Jurkat, Clone E6-1 (cell line): ENCODE data around the gene VWCE.

Experiments used
- DNase-seq: peaks from one replicate; pipeline ENCODE4 v3.0.0-alpha.2; 2011; ENCODE audit warnings: low read depth, low spot score
- H3K4me3 ChIP-seq: 2 replicates; pipeline ENCODE4 v1.5.1; 2011; ENCODE audit warnings: mild to moderate bottlenecking, low read length, control low read depth, moderate library complexity

Gene VWCE

DNA sequence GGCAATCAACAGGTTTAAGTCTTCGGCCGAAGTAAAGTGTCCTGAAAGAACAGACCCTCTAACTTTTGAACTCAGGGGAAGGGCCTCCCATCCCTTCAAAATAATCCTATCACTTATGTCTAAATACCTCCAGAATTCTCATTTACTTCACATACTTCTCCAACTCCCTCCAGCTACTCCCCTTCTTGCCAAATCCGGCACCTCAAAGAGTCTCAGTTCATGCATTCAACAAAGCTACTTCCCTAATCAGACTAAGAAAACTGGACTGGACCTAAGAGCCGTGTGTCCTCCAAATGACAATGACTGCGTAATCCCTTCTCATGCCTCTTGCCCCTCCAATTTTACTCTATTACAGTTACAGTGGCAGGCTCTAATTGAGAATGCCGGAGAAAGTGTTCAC is 36.5 kb upstream of the VWCE start:
- H3K4me3 ChIP-seq, result peak overlapping the region; percentile 79

DNA sequence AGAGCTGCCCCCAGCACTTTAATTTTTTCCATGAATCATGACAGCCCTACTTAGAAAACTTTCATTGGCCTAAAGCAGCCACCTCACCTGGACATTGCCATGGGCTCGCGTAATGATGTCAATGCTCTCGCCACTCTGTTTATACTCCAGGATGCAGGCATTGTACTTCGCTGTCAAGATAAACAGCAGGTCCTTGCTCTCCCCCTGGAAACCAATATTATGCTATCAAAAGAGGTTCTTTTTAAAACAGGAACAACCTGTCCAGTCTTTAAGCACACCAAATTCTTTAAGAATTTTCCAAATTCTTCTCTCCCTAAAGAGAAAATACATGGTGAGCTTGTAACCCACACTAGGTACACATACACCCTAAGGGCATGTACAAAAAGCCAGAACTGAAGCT is 34.8 kb upstream of the VWCE start:
- H3K4me3 ChIP-seq, result no peak overlapping the region

More for the DNA sequence above, 36.5 kb upstream of the VWCE start:
- DNase-seq, result no peak

DNA sequence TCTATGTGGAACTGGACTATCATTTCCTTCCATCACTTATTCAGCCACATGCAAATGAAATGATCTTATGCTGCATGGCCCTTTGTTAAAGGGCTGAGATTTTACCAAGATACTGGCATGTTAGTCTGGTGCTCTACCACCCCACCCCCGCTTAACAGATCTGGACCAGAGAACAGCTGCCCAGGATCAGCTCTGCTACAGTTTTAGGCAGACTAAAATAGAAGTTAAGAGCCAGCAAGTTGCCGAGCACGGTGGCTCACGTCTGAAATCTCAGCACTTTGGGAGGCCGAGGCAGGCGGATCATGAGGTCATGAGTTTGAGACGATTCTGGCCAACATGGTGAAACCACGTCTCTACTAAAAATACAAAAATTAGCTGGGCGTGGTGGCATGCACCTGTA is 33.2 kb upstream of the VWCE start:
- no peak overlapping the region for H3K4me3 ChIP-seq
- no peak for DNase-seq

More for the DNA sequence above, 34.8 kb upstream of the VWCE start:
- no peak for DNase-seq

DNA sequence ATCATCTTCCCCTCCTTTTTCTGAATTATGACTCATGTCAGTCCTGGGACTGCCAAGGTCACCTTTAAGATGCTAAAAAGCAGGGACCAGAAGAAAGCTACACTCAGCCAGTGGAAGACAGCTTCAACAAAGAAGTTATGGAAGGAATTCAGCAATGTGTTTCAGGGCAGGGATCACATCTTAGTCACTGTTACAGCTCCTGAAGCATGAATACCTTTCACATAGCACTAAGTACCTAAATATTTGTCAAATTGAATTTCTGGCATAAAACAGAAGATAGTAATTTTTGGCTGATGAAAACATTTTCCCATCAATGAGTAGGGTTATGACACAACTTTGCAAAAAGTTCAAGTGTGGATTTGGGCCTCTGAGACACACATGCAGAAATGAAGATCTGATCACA is 32.6 kb upstream of the VWCE start:
- H3K4me3 ChIP-seq, result no peak overlapping the region
- DNase-seq, result no peak

DNA sequence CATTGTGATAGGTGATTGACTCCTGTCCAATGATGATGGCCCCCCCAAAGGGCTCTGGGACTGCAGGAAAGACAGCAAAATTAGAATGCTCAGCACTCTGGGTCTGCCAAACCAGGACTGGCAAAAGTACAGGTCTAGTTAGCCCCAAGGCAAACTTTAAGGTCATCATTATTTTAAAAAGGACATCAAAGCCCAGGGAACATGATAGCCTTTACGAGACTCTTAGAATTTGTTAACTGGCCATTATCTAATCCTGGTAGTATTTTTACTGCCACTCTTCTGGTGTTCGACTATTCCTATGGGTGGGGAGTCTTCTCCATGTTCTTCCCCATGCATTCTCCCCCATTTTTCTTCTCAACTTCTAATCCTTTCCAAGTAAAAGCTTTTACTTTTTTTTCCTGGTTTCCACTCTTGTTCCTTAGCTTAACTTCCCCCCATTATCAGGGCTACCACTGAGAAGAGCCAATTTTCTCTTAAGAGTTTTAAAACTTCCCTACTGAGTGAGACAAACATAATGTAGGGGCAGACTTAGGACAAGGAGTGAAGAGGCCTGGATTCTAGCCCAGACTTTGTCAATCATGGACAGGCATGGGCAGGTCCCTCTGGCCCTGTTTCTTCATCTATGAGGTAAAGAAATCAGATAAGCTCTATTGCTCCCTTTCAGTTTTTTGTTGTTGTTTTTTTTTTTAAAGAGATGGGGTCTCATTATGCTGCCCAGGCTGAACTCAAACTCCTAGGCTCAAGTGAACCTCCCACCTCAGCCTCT is 30.7 kb upstream of the VWCE start:
- no peak overlapping the region for H3K4me3 ChIP-seq
- no peak for DNase-seq

DNA sequence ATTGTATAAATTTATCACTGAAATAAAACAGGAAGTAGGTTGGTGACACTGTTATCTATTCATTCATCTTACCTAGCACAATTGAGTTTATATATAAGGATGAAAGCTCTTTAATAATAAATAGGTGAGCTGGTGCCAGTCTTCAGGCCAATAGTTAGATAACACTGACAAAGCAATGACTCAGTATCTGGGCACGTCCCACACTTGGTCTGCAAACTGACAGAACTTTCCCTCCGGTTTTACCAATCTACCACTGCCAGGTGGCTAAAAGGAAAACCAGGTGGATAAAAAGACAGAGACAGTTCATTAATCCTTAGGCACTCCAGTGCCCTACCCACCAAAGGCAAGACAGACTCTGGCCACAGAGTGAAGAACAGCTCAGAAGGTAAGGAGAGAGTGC is 20.1 kb upstream of the VWCE start:
- no peak for DNase-seq
- no peak overlapping the region for H3K4me3 ChIP-seq

DNA sequence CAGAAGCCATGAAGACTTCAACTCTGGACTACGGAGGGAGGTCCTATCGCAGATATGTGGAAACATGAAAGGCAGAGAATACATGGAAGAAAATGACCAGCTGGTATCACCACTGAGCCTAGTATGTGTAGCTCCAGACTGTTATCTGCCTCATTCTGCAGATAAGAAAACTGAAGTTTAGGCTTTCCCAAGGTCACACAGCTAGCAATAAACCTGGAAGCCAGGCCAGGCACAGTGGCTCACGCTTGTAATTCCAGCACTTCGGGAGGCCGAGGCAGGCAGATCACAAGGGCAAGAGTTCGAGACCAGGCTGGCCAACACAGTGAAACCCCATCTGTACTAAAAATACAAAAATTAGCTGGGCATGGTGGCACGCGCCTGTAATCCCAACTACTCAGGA is 15.6 kb upstream of the VWCE start:
- no peak for DNase-seq
- H3K4me3 ChIP-seq, result no peak overlapping the region

DNA sequence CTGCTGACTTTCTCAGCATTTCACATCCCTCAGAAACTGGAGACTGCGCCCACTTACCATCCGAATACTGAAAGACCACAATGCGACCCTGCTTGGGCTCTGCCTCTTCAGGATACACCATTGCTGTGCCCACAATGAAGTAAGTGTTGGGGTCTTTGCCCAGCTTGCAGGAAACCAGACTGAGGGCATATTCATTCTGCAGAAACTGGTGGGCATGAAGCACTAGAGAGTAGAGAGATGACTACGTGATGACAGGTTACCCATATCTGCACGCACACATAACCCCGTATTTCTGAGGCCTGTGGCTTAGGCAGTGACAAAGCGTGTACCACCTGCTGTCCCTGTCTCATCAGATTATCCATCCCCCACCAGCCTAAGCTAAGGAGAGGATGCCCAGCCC is 14.6 kb upstream of the VWCE start:
- no peak for DNase-seq
- no peak overlapping the region for H3K4me3 ChIP-seq

DNA sequence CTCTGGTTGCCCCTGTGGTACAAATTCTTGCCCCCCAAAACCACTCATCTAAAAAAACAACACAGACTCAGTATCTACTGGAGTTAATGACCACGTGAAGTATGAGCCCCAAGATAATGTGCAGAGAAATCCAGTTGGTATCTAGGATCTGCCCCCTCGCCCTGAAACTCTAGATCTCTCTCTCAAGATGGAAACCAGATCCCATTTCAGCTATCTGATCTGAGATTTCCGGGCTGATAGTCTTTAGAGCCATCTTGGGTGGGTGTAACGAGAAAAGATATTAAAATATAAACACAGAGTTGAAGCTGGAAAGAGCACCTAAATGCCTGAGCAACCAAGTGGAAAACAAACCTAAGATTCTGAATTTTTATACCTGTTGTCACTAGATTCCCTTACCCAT is 14.0 kb upstream of the VWCE start:
- no peak for DNase-seq
- no peak overlapping the region for H3K4me3 ChIP-seq

DNA sequence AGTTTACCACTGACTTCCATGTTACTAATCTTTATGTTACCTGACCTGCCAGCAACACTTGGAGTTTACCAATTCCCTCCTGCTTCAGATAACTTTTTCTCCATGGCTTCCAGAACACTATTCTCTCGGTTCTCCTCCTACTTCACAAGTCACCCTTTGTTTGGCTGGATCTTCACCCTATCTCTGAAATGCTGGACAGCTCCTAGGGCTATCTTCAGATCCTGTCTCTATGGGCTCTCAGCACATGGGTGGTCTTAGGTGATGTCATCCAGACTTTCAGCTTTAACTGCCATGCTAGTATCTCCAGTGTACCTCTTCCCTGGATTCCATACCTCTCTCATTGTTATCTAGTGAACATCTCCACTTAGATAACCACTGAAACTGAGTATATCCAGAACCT is 12.2 kb upstream of the VWCE start:
- no peak for DNase-seq
- H3K4me3 ChIP-seq, result no peak overlapping the region

DNA sequence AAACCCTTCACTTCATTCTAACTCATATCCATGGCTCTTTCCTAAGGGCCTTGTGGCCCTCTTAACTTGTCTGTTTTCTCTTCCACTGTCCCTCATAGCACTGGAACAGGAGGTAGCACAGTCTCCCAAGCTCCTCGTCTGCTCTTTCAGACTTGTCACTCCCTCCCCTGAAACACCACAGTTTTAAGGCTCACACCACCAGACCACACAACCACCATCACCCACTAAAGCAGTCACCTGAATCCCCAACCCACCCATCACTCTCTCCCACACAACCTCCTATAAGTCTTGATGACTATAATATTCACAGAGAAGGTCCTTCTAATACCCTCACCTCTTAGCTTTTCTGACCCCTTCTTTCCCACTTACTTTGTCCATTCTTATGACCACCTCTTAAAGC is 11.1 kb upstream of the VWCE start:
- DNase-seq, result no peak

DNA sequence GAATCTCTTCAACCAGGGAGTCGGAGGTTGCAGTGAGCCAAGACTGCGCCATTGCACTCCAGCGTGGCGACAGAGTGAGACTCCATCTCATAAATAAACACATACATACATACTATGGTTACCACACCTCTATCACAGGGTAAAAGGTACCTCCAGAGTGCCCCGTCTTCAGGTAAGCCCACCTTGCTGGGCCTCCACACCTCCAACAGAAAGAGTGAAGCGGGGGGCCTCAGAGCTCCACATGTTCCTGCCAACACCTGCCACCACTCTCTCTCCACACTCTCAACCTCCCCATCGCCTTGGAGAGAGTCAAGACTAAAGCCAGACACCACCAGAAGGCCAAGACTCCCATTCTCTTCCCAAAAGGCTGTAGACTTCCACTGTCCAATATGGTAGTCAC is 10.3 kb upstream of the VWCE start:
- no peak for DNase-seq
- H3K4me3 ChIP-seq, result no peak overlapping the region

More for the DNA sequence above, 11.1 kb upstream of the VWCE start:
- no peak overlapping the region for H3K4me3 ChIP-seq

DNA sequence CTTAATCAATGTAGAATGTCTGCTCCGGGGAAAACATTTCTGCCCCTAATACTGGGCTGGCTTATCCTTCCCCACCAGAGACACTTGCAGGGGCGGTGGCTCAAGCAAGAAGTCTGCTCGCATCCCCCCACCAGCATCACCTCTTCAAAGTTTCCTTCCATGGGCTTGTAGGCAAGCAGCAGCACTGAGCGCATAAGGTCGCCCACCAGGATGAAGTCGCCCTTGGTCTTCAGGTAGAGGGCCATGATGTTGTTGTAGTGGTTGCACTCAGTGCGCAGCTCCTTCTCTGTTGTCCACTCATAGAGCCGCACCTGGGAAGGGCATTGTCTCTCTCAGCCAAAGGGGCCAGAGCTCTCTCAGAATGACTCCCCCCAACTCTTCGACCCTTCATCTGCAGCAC is 8.6 kb upstream of the VWCE start:
- no peak for DNase-seq

DNA sequence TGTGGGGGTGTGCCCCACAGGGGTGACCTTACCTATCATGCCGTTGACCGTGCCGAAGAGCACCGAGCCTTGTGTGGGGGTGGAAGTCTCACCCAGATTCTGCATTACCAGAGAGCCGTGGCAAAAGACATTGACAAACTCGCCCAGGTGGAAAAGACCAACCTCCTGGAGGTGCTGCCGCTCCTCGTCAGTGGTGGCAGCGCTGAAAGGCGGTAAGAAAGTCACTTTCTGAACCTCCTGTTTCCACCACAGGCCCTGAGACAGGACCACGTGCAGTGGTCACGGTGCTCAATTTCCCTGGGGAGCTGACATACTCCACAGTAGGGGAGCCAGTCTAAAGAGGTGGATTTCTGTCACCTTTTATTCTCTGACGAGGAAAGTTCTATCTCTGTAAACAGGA is 7.4 kb upstream of the VWCE start:
- DNase-seq, result no peak
- no peak overlapping the region for H3K4me3 ChIP-seq

More for the DNA sequence above, 8.6 kb upstream of the VWCE start:
- H3K4me3 ChIP-seq, result no peak overlapping the region

DNA sequence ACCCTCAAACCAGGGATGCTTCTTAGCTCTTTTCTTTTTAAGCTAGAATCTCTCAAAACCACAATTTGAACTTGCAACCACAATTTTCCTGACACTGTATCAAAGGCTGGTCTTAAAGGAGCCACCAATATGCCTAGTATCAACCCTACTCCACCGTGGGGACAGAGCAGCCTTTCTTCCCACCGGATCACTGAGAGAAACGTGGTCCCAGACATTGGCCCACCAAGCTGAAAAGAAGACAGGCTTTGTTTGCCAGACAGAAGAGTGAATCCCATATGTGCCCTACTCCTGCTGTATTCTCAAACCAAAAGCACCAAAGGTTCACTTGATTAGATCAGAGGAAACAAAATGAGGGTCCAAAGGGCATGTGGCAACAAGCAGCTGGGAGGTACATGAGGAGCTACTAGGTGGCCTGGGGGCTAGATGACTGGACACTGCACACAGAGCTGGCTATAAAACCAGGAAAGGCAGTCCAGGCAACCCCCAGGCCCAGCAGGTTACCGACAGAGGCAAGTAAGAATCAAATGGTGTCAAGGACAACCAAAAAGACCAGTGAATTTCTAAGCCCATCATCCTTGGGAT is 3.6 kb upstream of the VWCE start:
- DNase-seq, result no peak
- H3K4me3 ChIP-seq, result no peak overlapping the region

DNA sequence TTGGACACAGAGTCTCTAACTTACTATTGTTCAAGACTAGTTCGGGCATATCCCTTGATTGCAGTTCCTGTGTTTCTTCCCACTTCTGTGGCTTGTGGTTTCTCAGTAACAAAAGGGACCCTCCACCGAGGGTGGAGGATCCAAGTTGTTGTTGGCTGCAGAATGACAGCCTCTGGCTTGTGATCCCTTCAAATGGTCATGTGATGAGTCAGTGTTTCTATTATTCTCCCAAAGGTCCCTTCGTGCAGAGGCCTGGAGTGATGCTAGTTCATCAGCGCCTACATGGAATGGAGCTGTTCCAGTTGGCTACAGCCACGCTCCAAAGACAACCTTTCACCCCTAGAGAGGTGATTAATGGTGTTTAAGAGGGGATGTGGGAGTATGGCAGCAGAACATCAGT is 2.6 kb upstream of the VWCE start:
- DNase-seq, result no peak

DNA sequence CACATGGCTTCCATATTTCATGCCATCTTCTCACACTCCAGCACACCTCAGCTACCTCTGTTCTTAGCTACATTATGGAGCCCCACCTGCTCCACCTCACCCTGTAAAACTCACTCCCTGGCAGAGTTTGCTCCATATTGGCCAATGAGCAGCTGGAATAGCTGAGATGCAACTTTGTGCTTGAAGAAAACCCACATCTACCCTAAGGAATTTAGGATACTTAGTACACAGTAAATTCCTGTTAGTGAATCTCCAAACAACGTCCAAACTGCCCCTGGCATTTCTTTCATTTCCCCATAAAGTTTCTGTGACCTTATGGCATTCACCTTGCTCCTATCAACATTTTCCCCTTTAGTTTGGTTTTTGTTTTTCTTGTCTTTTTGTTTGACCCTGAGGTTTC is 2.2 kb upstream of the VWCE start:
- no peak for DNase-seq
- H3K4me3 ChIP-seq, result no peak overlapping the region

More for the DNA sequence above, 2.6 kb upstream of the VWCE start:
- no peak overlapping the region for H3K4me3 ChIP-seq

DNA sequence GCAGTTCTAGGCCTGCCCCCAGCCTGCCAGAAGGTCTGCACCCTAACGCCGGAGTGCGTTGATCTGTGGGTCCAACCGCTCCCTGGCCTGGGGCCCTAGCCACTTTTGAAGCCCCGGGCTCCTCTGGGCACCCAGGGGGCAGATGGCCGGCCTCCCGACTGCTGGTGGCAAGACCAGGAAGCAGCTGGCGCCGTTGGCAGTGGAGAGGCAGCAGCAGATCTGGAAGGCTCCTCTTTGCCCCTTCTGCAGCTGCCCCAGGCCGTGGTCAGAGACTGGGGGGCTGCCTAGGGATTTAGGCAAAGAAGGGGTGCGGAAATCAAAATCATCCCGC is 445 bp upstream of the VWCE start:
- no peak for DNase-seq
- H3K4me3 ChIP-seq, result no peak overlapping the region

DNA sequence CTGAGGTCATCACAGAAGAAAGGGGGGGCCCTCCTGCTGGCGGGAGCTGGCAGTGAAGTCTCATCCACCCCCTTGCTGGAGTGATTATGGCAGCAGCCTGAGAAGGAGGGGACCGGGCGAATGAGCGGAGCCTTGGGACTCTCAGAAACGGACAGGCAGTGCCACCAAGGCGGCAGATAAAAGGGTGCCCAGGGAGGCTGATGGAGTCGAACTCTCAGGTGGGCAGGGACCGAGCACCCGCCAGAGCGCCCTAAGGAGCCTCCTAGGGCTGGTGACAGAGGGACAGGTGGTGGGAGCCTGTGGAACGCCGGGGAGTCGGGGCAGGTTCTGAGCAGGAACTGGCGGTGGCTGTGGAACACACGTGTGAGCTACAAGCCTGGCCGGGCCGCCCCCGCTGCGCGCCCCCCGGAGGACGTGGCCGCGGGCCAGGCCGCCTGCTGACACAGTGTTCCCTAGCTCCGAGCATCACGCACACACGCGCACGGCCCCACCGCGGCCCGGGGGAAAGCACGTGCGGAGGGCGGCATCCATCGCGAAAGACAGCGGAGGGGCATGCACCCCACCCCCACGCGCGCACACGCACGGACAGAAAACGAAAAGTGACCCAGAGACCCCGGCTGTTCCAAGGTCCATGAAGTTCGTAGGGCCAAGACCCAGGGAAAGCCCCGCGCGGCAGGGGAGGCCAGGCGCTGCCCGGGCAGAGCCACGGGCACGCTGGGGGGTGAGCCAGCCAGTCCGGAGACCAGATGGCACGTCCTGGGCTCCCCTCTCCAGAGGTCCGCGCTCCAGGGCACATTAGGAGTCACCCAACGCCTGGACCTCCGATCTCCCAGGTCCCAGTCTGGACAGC is 1.0 kb downstream of the VWCE start:
- DNase-seq, result no peak
- H3K4me3 ChIP-seq, result peak overlapping the region; percentile 62

DNA sequence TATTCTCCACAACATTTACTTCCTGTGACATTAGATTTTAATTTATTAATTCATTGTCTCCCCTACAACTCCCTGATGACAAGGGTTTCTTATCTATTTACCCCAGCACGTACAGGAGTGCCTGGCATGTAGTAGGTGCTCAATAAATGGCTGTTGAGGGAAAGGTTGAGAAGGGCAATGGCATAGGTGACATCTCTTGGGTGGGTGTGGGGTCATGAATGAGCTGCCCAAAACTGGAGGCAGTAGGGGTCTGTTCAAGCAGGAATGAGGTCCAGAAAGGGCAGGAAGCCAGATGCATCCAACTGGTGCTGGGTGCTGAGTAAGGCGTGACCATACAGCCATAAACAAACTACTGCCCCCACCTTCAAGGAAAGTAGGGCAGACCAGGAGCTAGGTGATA is 2.8 kb downstream of the VWCE start:
- H3K4me3 ChIP-seq, result no peak overlapping the region
- DNase-seq, result no peak
